Measurements from ENCODE around the gene PPDPF.
"Not testable (repeated sequence)": the region's sequence is repeated elsewhere in the genome, so short reads cannot be mapped to it uniquely, and the experiment has no call there.

The PPDPF gene

GRCh38 chr20:63553251-63553932, 32.8 kb downstream of the PPDPF start:
- DNase-seq: peak; percentile 84

GRCh38 chr20:63553933-63554290, 33.3 kb downstream of the PPDPF start, which contains the start of gene FNDC11:
Gene FNDC11 (plus strand): TSS chr20:63554159. CDS start chr20:63555664, 1,505 bp downstream.
- peak; percentile 62 for DNase-seq

GRCh38 chr20:63554361-63555278, 34.1 kb downstream of the PPDPF start:
- DNase-seq: no peak

- no peak for DNase-seq
Observed at GRCh38 chr20:63555661-63556381, 35.3 kb downstream of the PPDPF start.

- DNase-seq: no peak
Observed at GRCh38 chr20:63556873-63557478, 36.4 kb downstream of the PPDPF start.

GRCh38 chr20:63557481-63557891, 36.9 kb downstream of the PPDPF start:
- no peak for DNase-seq

- DNase-seq: no peak
Observed at GRCh38 chr20:63558804-63559484, 38.4 kb downstream of the PPDPF start.

- not testable (repeated sequence) for DNase-seq
Observed at GRCh38 chr20:63559485-63560332, 39.1 kb downstream of the PPDPF start.

- no peak for DNase-seq
Observed at GRCh38 chr20:63560333-63560805, 39.8 kb downstream of the PPDPF start.

- DNase-seq: no peak
Observed at GRCh38 chr20:63560856-63561609, 40.5 kb downstream of the PPDPF start.

- no peak for DNase-seq
Observed at GRCh38 chr20:63561624-63562396, 41.2 kb downstream of the PPDPF start.

- DNase-seq: no peak
Observed at GRCh38 chr20:63562461-63563224, 42.1 kb downstream of the PPDPF start.

GRCh38 chr20:63563225-63563935, 42.8 kb downstream of the PPDPF start:
- DNase-seq: no peak

- DNase-seq: no peak
Observed at GRCh38 chr20:63564036-63564810, 43.7 kb downstream of the PPDPF start.

- no peak for DNase-seq
Observed at GRCh38 chr20:63565021-63565698, 44.6 kb downstream of the PPDPF start.

GRCh38 chr20:63565699-63566335, 45.3 kb downstream of the PPDPF start:
- DNase-seq: no peak

Data from right forelimb (tissue), 1 donor.